DOHH2 (cell line): ENCODE results near the gene TEKT5.
A peak's percentile ranks its signal among the peaks of the same experiment; 100 is the strongest.
"Not testable (repeated sequence)": the region's sequence is repeated elsewhere in the genome, so short reads cannot be mapped to it uniquely, and the experiment has no call there.

Experiments used
- H3F3A ChIP-seq: fragments of 200-600 bp; sonication (generic), shearing (Covaris generic); 2 replicates; pipeline ENCODE4 v1.6.0; 2016; ENCODE audit warnings: antibody characterized with exemption, mild to moderate bottlenecking; ENCODE audit not compliant: control insufficient read depth, insufficient read depth
- H3K27ac ChIP-seq: fragments of 200-600 bp; sonication (generic); 2 replicates; pipeline ENCODE4 v1.5.1; 2014; ENCODE audit warnings: low read depth, mild to moderate bottlenecking, low read length, moderate library complexity
- H3K27me3 ChIP-seq: fragments of 200-600 bp; sonication (generic); 2 replicates; pipeline ENCODE4 v1.6.1; 2014; ENCODE audit warnings: mild to moderate bottlenecking, low read length, mixed read lengths; ENCODE audit not compliant: control insufficient read depth
- H3K36me3 ChIP-seq: fragments of 200-600 bp; sonication (generic); 2 replicates; pipeline ENCODE4 v1.6.1; 2014; ENCODE audit warnings: mild to moderate bottlenecking, low read length, moderate library complexity, mixed read lengths; ENCODE audit not compliant: control insufficient read depth
- H3K4me1 ChIP-seq: fragments of 200-600 bp; sonication (generic); 2 replicates; pipeline ENCODE4 v1.6.1; 2014; ENCODE audit warnings: mild to moderate bottlenecking, low read length, mixed read lengths; ENCODE audit not compliant: control insufficient read depth
- H3K4me2 ChIP-seq: fragments of 200-600 bp; sonication (generic); 2 replicates; pipeline ENCODE4 v1.6.0; 2014; ENCODE audit warnings: mild to moderate bottlenecking, low read length, moderate library complexity
- H3K4me3 ChIP-seq: fragments of 200-600 bp; sonication (generic); 2 replicates; pipeline ENCODE4 v1.5.1; 2014; ENCODE audit warnings: mild to moderate bottlenecking, low read length, mixed read lengths
- H3K79me2 ChIP-seq: fragments of 200-600 bp; sonication (generic); 2 replicates; pipeline ENCODE4 v1.6.1; 2014; ENCODE audit warnings: mild to moderate bottlenecking, low read length, mixed read lengths; ENCODE audit not compliant: control insufficient read depth
- H3K9me2 ChIP-seq: fragments of 200-600 bp; sonication (generic); replicated peaks from 2 replicates; pipeline ENCODE4 v1.6.1; 2014; ENCODE audit warnings: mild to moderate bottlenecking, low read length, mixed read lengths; ENCODE audit not compliant: control insufficient read depth
- H3K9me3 ChIP-seq: fragments of 200-600 bp; sonication (generic); 2 replicates; pipeline ENCODE4 v1.6.1; 2014; ENCODE audit warnings: antibody characterized with exemption, low read length, mixed read lengths; ENCODE audit not compliant: control insufficient read depth, insufficient read depth
- H4K20me1 ChIP-seq: fragments of 200-600 bp; sonication (generic); 2 replicates; pipeline ENCODE4 v1.6.0; 2014; ENCODE audit warnings: low read depth, mild to moderate bottlenecking, antibody characterized with exemption, low read length, moderate library complexity; ENCODE audit not compliant: control insufficient read depth, insufficient read depth
- CTCF ChIP-seq: fragments of 200-600 bp; sonication (generic); IDR thresholded peaks from one replicate; pipeline ENCODE4 v1.5.1; 2014; ENCODE audit warnings: antibody characterized with exemption, mild to moderate bottlenecking, low read depth, low read length; ENCODE audit not compliant: poor library complexity, severe bottlenecking
- EZH2phosphoT487 ChIP-seq: fragments of 200-600 bp; sonication (generic); IDR thresholded peaks from 2 replicates; pipeline ENCODE4 v1.6.1; 2017; ENCODE audit warnings: borderline replicate concordance, mild to moderate bottlenecking, antibody characterized with exemption, low read length, moderate library complexity, mixed read lengths

The TEKT5 gene

GRCh38 chr16:10741844-10742243 is 47.1 kb upstream of the TEKT5 start:
- no peaks in the 10 kb centered on the region for H4K20me1 ChIP-seq
- no peak for TF ChIP-seq EZH2phosphoT487
- no peak for TF ChIP-seq CTCF
- peak overlapping the region; percentile 48 for H3K27ac ChIP-seq
- H3K4me1 ChIP-seq = peaks cover 62% of the 10 kb centered on the region
- no peaks in the 10 kb centered on the region for H3K27me3 ChIP-seq
- H3K36me3 ChIP-seq = peaks cover 19% of the 10 kb centered on the region
- H3F3A ChIP-seq = peaks cover 5% of the 10 kb centered on the region
- no peaks in the 10 kb centered on the region for H3K9me2 ChIP-seq
- peaks cover 22% of the 10 kb centered on the region for H3K79me2 ChIP-seq
- peak overlapping the region; percentile 66 for H3K4me2 ChIP-seq
- H3K9me3 ChIP-seq = no peaks in the 10 kb centered on the region
- peak overlapping the region; percentile 56 for H3K4me3 ChIP-seq

- not testable (repeated sequence) for H3K27ac ChIP-seq, H3K27me3 ChIP-seq, H3F3A ChIP-seq, H3K9me2 ChIP-seq, H4K20me1 ChIP-seq, H3K9me3 ChIP-seq, H3K4me3 ChIP-seq
- peaks cover 21% of the 10 kb centered on the region for H3K79me2 ChIP-seq
- peaks cover 62% of the 10 kb centered on the region for H3K4me1 ChIP-seq
- H3K4me2 ChIP-seq = peak overlapping the region; percentile 66; the same call in 1 of the 2 replicates
- H3K36me3 ChIP-seq = peaks cover 15% of the 10 kb centered on the region
These were observed 46.5 kb upstream of the TEKT5 start for GRCh38 chr16:10741249-10741648.

- Histone ChIP-seq H4K20me1 (no peaks in the 10 kb centered on the region), H3F3A (peaks cover 8% of the 10 kb centered on the region), H3K27me3 (no peaks in the 10 kb centered on the region), H3K4me3 (no peak overlapping the region), H3K4me1 (peaks cover 62% of the 10 kb centered on the region), H3K79me2 (peaks cover 17% of the 10 kb centered on the region), H3K36me3 (peaks cover 11% of the 10 kb centered on the region), H3K4me2 (no peak overlapping the region), H3K27ac (no peak overlapping the region), H3K9me3 (no peaks in the 10 kb centered on the region), H3K9me2 (no peaks in the 10 kb centered on the region)
- TF ChIP-seq CTCF (no peak), EZH2phosphoT487 (no peak)
These were observed 46.1 kb upstream of the TEKT5 start for GRCh38 chr16:10740845-10741208.

GRCh38 chr16:10740000-10740844 is 45.5 kb upstream of the TEKT5 start:
- H3K79me2 ChIP-seq = peaks cover 11% of the 10 kb centered on the region
- no peaks in the 10 kb centered on the region for H4K20me1 ChIP-seq
- TF ChIP-seq EZH2phosphoT487 (no peak), CTCF (no peak)
- H3F3A ChIP-seq = peaks cover 8% of the 10 kb centered on the region
- no peak overlapping the region for H3K4me3 ChIP-seq
- peaks cover 5% of the 10 kb centered on the region for H3K36me3 ChIP-seq
- no peak overlapping the region for H3K4me2 ChIP-seq
- no peak overlapping the region for H3K27ac ChIP-seq
- no peaks in the 10 kb centered on the region for H3K27me3 ChIP-seq
- no peaks in the 10 kb centered on the region for H3K9me3 ChIP-seq
- peaks cover 57% of the 10 kb centered on the region for H3K4me1 ChIP-seq
- no peaks in the 10 kb centered on the region for H3K9me2 ChIP-seq
